HFF-Myc (cell line): ENCODE measurements around the gene RAB31.

Experiments used
- DNase-seq: peaks from one replicate; pipeline ENCODE4 v3.0.0-alpha.2; 2011; ENCODE audit warnings: low read depth; ENCODE audit errors: extremely low read depth
- H3K4me3 ChIP-seq: replicated peaks from 2 replicates; pipeline ENCODE4 v1.5.1; 2011; ENCODE audit warnings: low read depth, mild to moderate bottlenecking, control low read depth, low read length
- TF ChIP-seq, protein P1 (sequence below): IDR thresholded peaks from 2 replicates; pipeline ENCODE4 v1.5.1; 2012; ENCODE audit warnings: mild to moderate bottlenecking, low read depth, low read length, control low read depth; ENCODE audit errors: missing control alignments

RAB31 gene

DNA sequence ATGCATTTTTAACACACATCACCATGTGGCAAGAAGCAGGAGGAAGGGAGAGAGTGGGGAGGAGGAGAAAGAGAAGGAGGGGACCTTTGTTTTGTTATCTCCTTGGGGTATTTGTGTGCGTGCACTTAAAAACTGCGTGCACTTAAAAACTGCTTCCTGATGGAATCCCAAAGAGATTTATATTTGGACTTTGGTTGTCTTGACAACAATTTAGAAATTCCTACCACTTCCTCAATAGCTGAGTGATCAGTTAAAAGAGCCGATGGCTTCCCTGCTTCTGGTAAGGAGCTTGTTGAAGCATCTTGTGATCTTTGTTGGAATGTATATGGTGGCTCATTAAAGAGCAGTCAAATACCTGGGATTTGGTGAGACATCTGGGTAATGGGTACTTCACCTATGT, 4.5 kb downstream of the RAB31 start:
- no peak for DNase-seq
- H3K4me3 ChIP-seq, result no peak overlapping the region
- TF ChIP-seq, protein P1, sequence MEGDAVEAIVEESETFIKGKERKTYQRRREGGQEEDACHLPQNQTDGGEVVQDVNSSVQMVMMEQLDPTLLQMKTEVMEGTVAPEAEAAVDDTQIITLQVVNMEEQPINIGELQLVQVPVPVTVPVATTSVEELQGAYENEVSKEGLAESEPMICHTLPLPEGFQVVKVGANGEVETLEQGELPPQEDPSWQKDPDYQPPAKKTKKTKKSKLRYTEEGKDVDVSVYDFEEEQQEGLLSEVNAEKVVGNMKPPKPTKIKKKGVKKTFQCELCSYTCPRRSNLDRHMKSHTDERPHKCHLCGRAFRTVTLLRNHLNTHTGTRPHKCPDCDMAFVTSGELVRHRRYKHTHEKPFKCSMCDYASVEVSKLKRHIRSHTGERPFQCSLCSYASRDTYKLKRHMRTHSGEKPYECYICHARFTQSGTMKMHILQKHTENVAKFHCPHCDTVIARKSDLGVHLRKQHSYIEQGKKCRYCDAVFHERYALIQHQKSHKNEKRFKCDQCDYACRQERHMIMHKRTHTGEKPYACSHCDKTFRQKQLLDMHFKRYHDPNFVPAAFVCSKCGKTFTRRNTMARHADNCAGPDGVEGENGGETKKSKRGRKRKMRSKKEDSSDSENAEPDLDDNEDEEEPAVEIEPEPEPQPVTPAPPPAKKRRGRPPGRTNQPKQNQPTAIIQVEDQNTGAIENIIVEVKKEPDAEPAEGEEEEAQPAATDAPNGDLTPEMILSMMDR, result no peak

DNA sequence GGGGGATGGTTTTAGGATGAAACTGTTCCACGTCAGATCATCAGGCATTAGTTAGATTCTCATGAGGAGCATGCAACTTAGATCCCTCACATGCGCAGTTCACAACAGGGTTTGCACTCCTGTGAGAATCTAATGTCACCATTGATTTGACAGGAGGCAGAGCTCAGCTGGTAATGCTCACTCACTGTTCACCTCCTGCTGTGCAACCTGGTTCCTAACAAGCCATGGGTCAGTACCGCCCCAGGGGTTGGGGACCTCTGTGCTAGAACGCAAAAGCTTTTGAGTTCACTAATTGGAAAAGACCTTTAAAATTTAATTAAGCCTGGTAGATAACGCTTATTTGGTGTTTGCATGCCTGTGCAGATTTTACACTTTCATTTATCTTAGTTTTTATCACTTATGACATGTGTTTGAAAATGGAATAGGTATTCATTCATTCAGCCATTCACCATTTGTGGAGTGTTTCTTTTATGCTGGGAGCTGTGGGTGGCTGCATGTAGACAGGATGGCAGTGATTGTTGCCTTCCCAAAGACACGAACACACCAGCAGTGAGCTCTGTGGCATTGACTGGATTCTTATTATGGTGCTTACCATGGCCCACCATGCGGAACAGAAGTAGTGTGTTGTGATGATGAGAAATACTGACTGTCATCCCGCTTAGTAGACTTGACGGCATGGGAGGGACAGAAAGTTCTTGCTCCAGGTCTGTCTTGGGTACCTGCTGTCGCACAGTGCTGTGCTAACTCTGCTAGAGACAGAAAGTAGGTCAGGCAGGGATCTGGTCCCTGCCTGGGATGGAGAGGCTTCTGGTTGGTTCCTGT, 6.4 kb downstream of the RAB31 start:
- no peak overlapping the region for H3K4me3 ChIP-seq
- no peak for DNase-seq
- TF ChIP-seq, protein P1, result no peak

DNA sequence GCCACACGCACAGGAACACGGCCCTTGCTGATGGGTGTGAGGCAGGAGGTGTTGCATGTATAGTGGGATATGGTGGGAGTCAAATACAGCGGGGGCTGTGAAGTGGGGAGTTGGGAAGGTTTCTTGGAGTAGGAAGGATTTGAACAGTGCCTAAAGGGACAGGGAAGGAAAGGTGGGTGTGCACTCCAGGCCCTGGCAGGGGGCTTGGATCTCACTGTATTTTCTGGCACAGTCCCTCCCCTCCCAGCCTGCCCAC, 6.9 kb downstream of the RAB31 start:
- no peak overlapping the region for H3K4me3 ChIP-seq
- TF ChIP-seq, protein P1, result no peak
- DNase-seq, result no peak

DNA sequence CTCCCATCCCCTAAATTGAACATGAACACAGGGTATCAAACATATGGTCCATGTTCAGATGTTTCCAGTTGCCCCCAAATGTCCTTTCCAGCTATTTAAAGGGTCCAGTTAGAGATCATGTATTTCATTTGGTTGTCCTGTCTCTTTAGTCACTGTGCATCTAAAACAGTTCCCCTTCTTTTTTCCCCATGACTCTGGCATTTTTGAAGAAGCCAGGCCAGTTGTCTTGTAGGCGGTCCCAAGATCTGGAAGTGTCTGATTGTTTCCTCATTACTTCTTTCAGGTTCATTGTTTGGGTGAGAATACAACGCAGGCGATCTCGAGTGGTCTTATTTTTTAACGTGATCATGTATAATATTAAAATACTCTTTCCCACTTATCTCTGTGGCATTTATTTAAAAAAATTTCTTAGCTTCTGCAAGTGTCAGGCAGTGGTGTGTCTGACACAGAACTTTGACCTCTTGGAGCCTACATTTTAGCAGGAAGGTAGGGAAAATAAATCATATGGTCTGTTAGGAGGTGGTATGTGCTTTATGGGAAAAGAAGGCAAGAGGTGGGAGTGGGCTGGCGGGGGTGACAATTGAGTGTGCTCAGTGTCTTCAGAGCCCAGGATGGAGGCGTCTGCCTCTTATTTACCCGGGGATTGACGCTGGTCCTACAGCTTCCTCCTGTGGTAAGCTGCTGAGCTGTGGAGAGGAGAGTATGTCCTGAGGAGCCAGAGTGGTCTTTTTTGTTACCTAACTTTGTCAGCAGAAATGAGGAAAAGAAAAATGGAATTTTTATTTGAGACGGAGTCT, 8.1 kb downstream of the RAB31 start:
- DNase-seq, result no peak
- H3K4me3 ChIP-seq, result no peak overlapping the region

DNA sequence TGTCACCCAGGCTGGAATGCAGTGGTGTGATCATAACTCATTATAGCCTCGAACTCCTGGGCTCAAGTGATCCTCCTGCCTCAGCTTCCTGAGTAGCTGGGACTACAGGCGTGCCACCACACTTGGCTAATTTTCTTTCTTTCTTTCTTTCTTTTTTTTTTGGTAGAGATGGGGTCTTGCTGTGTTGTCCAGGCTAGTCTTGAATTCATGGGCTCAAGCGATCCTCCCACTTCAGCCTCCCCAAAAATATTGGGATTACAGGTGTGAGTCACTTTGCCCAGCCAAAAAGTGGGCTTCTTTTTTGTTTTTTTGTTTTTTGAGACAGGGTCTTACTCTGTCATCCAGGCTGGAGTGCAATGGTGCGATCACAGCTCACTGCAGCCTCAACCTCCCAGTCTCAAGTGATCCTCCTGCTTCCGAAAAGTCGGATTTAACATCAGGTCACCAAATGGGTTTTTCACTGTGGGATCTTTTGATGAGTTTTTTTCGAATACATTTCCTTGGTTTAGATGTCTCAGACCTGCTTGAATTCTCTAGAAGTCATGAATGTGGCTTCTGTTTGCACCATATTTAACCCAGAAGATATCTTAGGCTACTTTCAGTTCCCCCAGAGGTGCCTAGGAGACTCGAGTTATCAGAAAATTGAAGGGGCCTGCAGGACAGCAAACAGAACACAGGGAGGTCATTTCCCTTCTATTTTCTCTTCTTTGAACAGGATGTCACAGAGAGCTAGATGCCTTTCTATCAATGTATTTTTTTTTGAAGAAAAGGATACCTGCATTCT, 8.9 kb downstream of the RAB31 start:
- TF ChIP-seq, protein P1, result no peak
- H3K4me3 ChIP-seq, result no peak overlapping the region
- no peak for DNase-seq

More for the DNA sequence above, 8.1 kb downstream of the RAB31 start:
- TF ChIP-seq, protein P1, result no peak

DNA sequence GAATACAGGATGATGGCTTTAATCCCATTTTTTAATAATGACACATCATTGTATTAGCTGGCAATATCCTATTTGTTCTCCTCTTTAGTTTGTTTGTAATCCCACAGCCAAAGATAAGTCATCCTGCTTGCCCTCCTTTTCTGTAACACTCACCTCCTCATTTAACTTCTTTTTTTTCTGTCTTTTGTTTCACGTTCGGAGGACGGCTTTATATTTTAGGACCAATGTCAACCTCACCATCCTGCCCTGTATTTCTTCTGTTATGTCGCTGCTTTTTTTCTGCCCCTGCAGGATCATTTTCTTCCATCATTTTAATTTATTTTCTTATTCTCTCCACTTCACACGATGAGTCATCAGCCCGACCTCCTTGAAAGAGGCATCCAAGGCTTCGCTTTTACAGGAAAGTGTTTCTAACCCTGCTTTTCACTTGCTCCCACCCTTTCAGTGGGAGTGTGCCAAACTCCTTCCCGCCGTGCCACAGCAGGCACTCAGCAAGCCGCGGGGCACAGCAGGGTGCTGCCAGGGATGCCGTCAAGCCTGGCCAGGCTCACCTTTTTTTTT, 11.4 kb downstream of the RAB31 start:
- peak overlapping the region; percentile 12; the same call in 1 of the 2 replicates for H3K4me3 ChIP-seq
- DNase-seq, result no peak
- TF ChIP-seq, protein P1, result no peak
